ENCODE data around the gene GNAZ.

GNAZ gene

DNA sequence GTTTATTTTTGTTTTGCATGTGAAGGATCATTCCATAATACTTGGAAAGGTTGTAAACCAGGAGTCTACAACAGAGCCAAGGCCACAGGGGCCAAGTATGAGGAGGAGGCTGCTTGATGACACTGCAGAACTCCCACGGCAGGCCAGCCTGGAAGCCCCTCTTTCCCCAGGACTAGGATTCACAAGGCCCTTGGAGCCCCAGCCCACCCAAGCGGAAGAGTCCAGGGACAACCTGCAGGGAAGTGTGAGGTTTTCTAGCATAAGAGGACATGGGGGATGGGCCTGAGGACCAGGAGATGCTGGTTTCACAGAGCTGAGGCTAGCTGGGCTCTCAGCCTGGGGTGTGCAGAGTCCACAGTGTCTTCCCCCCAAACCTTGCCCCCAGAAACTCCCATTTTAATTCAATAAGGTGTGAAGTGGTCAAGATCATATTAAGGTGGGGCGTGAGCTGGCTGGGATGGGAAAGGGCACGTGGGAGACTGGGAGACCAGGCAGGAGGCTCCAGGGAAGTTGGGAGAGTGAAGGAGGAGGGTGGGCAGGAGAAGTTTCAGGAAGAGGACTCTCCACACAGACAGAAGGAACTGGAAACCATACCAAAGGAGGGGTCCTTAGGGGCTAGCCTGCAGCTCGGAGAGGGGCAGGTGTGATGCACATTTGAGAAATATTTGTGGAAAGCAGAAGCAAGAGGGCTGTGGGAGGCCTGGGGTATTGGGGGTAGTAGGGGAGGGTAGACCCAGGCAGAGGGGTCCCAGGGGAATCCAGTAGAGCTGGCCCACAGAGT is 12.4 kb downstream of the GNAZ start:
- TF ChIP-seq CTCF (IDR thresholded peaks at IDR 0.05) = no peak
- no peak for TF ChIP-seq ZFX (IDR thresholded peaks at IDR 0.05; ENCODE audit: borderline replicate concordance)
- H3K27ac ChIP-seq = no peak overlapping the region

- H3K27ac ChIP-seq = no peak overlapping the region
- TF ChIP-seq ZFX (IDR thresholded peaks at IDR 0.05; ENCODE audit: borderline replicate concordance) (no peak), CTCF (IDR thresholded peaks at IDR 0.05) (no peak)
Measured at GRCh38 chr22:23083315-23084021, 13.1 kb downstream of the GNAZ start.

GRCh38 chr22:23084453-23085350 is 14.4 kb downstream of the GNAZ start:
- H3K27ac ChIP-seq = no peak overlapping the region
- TF ChIP-seq ZFX (IDR thresholded peaks at IDR 0.05; ENCODE audit: borderline replicate concordance) = no peak
- TF ChIP-seq CTCF (IDR thresholded peaks at IDR 0.05) = no peak

DNA sequence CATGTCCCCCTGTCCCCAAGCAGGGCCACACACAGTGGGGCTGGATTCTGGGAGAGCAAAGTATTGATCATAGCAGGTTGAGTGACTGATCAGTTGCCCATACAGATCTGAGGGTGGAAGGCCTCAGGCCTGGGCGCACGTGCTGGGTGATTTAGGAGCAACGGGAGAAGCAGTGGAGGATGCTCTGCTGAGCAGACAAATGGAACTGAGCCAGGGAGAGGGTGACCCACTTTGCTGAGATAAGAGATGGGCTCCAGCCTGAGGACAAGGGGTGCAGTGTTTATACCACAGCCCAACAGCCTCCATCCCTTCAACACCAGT is 15.0 kb downstream of the GNAZ start:
- TF ChIP-seq ZFX (IDR thresholded peaks at IDR 0.05; ENCODE audit: borderline replicate concordance) (no peak), CTCF (IDR thresholded peaks at IDR 0.05) (no peak)
- no peak overlapping the region for H3K27ac ChIP-seq

DNA sequence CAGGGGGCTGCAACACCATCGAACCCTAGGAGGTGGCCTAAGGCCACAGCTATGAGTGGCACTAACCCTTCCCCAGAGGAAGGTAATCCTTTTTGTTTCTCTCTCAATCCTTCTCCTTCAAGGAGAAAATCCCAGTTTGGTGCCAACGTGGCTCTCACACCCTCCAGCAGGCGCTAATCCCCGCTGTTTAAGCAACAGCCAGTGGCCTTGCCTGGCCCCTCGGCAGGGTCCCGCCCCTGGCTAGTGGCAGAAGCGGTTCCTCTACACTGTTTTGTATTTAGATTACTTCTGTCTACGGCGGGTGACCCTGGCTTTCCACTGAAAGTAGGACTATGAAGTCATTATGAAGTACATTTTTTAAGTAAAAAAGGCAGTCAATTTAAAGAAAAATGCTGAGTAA is 15.5 kb downstream of the GNAZ start:
- TF ChIP-seq ZFX (IDR thresholded peaks at IDR 0.05; ENCODE audit: borderline replicate concordance) (no peak), CTCF (IDR thresholded peaks at IDR 0.05) (no peak)
- no peak overlapping the region for H3K27ac ChIP-seq

- H3K27ac ChIP-seq = no peak overlapping the region
- TF ChIP-seq ZFX (IDR thresholded peaks at IDR 0.05; ENCODE audit: borderline replicate concordance) = no peak
- no peak for TF ChIP-seq CTCF (IDR thresholded peaks at IDR 0.05)
Measured at GRCh38 chr22:23086263-23086662, 15.9 kb downstream of the GNAZ start.
